ENCODE measurements around the gene CDYL. TPM values are rescaled to one million over a fixed set of nuclear protein-coding genes. Genes with fewer than 3 reads are reported as not detected.
A peak's percentile ranks its signal among the peaks of the same experiment; 100 is the strongest.

The CDYL gene
- total RNA-seq, 5 donors from 2014 or later (not counting 1 experiment from before 2014, with no cell fraction given): 24.7 to 36.8 (median 30.2) TPM

GRCh38 chr6:4890191-4890590 is 114.0 kb downstream of the CDYL start:
- Histone ChIP-seq H3K27me3 (replicated peaks in 1 of 2; ENCODE audit: control insufficient read depth in 2 of 2, extremely low read depth in 1 of 2, insufficient read depth in 2 of 2, low read length in 1 of 2) (no peaks in the 10 kb centered on the region), H3K27ac (ENCODE audit: low read length) (no peak overlapping the region), H3K4me1 (ENCODE audit: control insufficient read depth in 1 of 2, extremely low read depth in 1 of 2, insufficient read depth in 2 of 2, low read length in 2 of 2) (peaks cover 0 to 3% of the 10 kb centered on the region in 2 experiments), H3K9me3 (no peaks in the 10 kb centered on the region), H3K36me3 (ENCODE audit: control insufficient read depth in 2 of 2, extremely low read depth in 1 of 2, insufficient read depth in 1 of 2, low read length in 1 of 2) (peaks cover 12 to 17% of the 10 kb centered on the region in 2 donors), H3K4me3 (ENCODE audit: control insufficient read depth in 1 of 2, extremely low read depth in 1 of 2, low read length in 1 of 2) (no peak overlapping the region)
- WGBS (ENCODE audit: insufficient coverage): 96% methylated on average over 7 of the region's 9 CpGs
- ATAC-seq (replicated peaks in 1 of 4) (no peak), DNase-seq (no peak)
- Mint-ChIP-seq H3K9me3 (peaks cover 0 to 2% (median 0%) of the 10 kb centered on the region in 3 donors), H3K36me3 (peaks cover 38% of the 10 kb centered on the region), H3K27me3 (no peaks in the 10 kb centered on the region), H3K4me1 (peaks cover 40 to 50% (median 45%) of the 10 kb centered on the region in 3 donors), H3K27ac (no peak overlapping the region), H3K4me3 (no peak overlapping the region)
- ChIA-PET CTCF (no interaction called here), POLR2A (no interaction called here)

GRCh38 chr6:4890627-4891026 is 114.4 kb downstream of the CDYL start:
- ChIA-PET POLR2A (no interaction called here), CTCF (no interaction called here)
- no peak for DNase-seq
- Histone ChIP-seq H3K4me3 (ENCODE audit: control insufficient read depth in 1 of 2, extremely low read depth in 1 of 2, low read length in 1 of 2) (no peak overlapping the region), H3K4me1 (ENCODE audit: control insufficient read depth in 1 of 2, extremely low read depth in 1 of 2, insufficient read depth in 2 of 2, low read length in 2 of 2) (peaks cover 0 to 3% of the 10 kb centered on the region in 2 experiments), H3K36me3 (ENCODE audit: control insufficient read depth in 2 of 2, extremely low read depth in 1 of 2, insufficient read depth in 1 of 2, low read length in 1 of 2) (peaks cover 12 to 17% of the 10 kb centered on the region in 2 donors), H3K9me3 (no peaks in the 10 kb centered on the region), H3K27me3 (replicated peaks in 1 of 2; ENCODE audit: control insufficient read depth in 2 of 2, extremely low read depth in 1 of 2, insufficient read depth in 2 of 2, low read length in 1 of 2) (no peaks in the 10 kb centered on the region), H3K27ac (ENCODE audit: low read length) (no peak overlapping the region)
- Mint-ChIP-seq H3K36me3 (peaks cover 38% of the 10 kb centered on the region), H3K4me1 (peaks cover 36 to 46% (median 40%) of the 10 kb centered on the region in 3 donors), H3K9me3 (peaks cover 0 to 2% (median 0%) of the 10 kb centered on the region in 3 donors), H3K4me3 (no peak overlapping the region), H3K27ac (no peak overlapping the region), H3K27me3 (no peaks in the 10 kb centered on the region)
- 96% methylated on average over 6 of the region's 11 CpGs for WGBS (ENCODE audit: insufficient coverage)
- no peak for ATAC-seq (replicated peaks in 1 of 4)

GRCh38 chr6:4891141-4891540 is 114.9 kb downstream of the CDYL start:
- H3K4me3 ChIP-seq (ENCODE audit: control insufficient read depth in 1 of 2, extremely low read depth in 1 of 2, low read length in 1 of 2): no peak overlapping the region
- Mint-ChIP-seq H3K4me3 (no peak overlapping the region), H3K27me3 (no peaks in the 10 kb centered on the region), H3K27ac (no peak overlapping the region), H3K4me1 (peaks cover 31 to 46% (median 35%) of the 10 kb centered on the region in 3 donors), H3K9me3 (peaks cover 0 to 2% (median 0%) of the 10 kb centered on the region in 3 donors), H3K36me3 (peaks cover 42% of the 10 kb centered on the region)
- peaks cover 0 to 3% of the 10 kb centered on the region in 2 experiments for H3K4me1 ChIP-seq (ENCODE audit: control insufficient read depth in 1 of 2, extremely low read depth in 1 of 2, insufficient read depth in 2 of 2, low read length in 2 of 2)
- no peak overlapping the region for H3K27ac ChIP-seq (ENCODE audit: low read length)
- H3K36me3 ChIP-seq (ENCODE audit: control insufficient read depth in 2 of 2, extremely low read depth in 1 of 2, insufficient read depth in 1 of 2, low read length in 1 of 2): peaks cover 12 to 17% of the 10 kb centered on the region in 2 donors
- 88% methylated on average over 4 of the region's 6 CpGs for WGBS (ENCODE audit: insufficient coverage)
- H3K27me3 ChIP-seq (replicated peaks in 1 of 2; ENCODE audit: control insufficient read depth in 2 of 2, extremely low read depth in 1 of 2, insufficient read depth in 2 of 2, low read length in 1 of 2): no peaks in the 10 kb centered on the region
- ATAC-seq (replicated peaks in 1 of 4): no peak
- CTCF ChIA-PET: no interaction called here
- POLR2A ChIA-PET: no interaction called here
- no peak for DNase-seq
- no peaks in the 10 kb centered on the region for H3K9me3 ChIP-seq

GRCh38 chr6:4892785-4893485 is 116.7 kb downstream of the CDYL start:
- peaks cover 17 to 21% of the 10 kb centered on the region in 2 donors for H3K36me3 ChIP-seq (ENCODE audit: control insufficient read depth in 2 of 2, extremely low read depth in 1 of 2, insufficient read depth in 1 of 2, low read length in 1 of 2)
- ATAC-seq (replicated peaks in 1 of 4) (no peak), DNase-seq (no peak)
- peaks cover 56% of the 10 kb centered on the region for H3K36me3 Mint-ChIP-seq
- H3K27ac ChIP-seq (ENCODE audit: low read length): no peak overlapping the region
- POLR2A ChIA-PET: no interaction called here
- H3K4me1 Mint-ChIP-seq: peaks cover 16 to 39% (median 19%) of the 10 kb centered on the region in 3 donors
- WGBS (ENCODE audit: insufficient coverage): 88% methylated on average over 13 of the region's 20 CpGs
- peak overlapping the region in 1 of 2 donors; percentile 17 for H3K27ac Mint-ChIP-seq
- no peak overlapping the region for H3K4me3 Mint-ChIP-seq
- H3K4me1 ChIP-seq (ENCODE audit: control insufficient read depth in 1 of 2, extremely low read depth in 1 of 2, insufficient read depth in 2 of 2, low read length in 2 of 2): peaks cover 0 to 3% of the 10 kb centered on the region in 2 experiments
- H3K27me3 ChIP-seq (replicated peaks in 1 of 2; ENCODE audit: control insufficient read depth in 2 of 2, extremely low read depth in 1 of 2, insufficient read depth in 2 of 2, low read length in 1 of 2): no peaks in the 10 kb centered on the region
- no peaks in the 10 kb centered on the region for H3K9me3 Mint-ChIP-seq
- H3K4me3 ChIP-seq (ENCODE audit: control insufficient read depth in 1 of 2, extremely low read depth in 1 of 2, low read length in 1 of 2): no peak overlapping the region
- H3K27me3 Mint-ChIP-seq: no peaks in the 10 kb centered on the region
- CTCF ChIA-PET: no interaction called here
- H3K9me3 ChIP-seq: no peaks in the 10 kb centered on the region

- Mint-ChIP-seq H3K27ac (no peak overlapping the region), H3K36me3 (peaks cover 67% of the 10 kb centered on the region), H3K4me3 (no peak overlapping the region), H3K9me3 (peaks cover 0 to 2% (median 0%) of the 10 kb centered on the region in 3 donors), H3K27me3 (no peaks in the 10 kb centered on the region), H3K4me1 (peaks cover 10 to 29% (median 10%) of the 10 kb centered on the region in 3 donors)
- H3K27ac ChIP-seq (ENCODE audit: low read length): no peak overlapping the region
- H3K36me3 ChIP-seq (ENCODE audit: control insufficient read depth in 2 of 2, extremely low read depth in 1 of 2, insufficient read depth in 1 of 2, low read length in 1 of 2): peaks cover 21 to 24% of the 10 kb centered on the region in 2 donors
- no peak overlapping the region for H3K4me3 ChIP-seq (ENCODE audit: control insufficient read depth in 1 of 2, extremely low read depth in 1 of 2, low read length in 1 of 2)
- ATAC-seq (replicated peaks in 1 of 4): no peak
- peaks cover 0 to 3% of the 10 kb centered on the region in 2 experiments for H3K4me1 ChIP-seq (ENCODE audit: control insufficient read depth in 1 of 2, extremely low read depth in 1 of 2, insufficient read depth in 2 of 2, low read length in 2 of 2)
- ChIA-PET CTCF (interaction anchor here in 1 of 2 donors (0.7 kb wide), 1 partner anchor 1352 kb away, joined by 4 read pairs; no protein-coding TSS in a partner anchor), POLR2A (no interaction called here)
- 95% methylated on average over 9 of the region's 9 CpGs for WGBS (ENCODE audit: insufficient coverage)
- no peak for DNase-seq
- H3K27me3 ChIP-seq (replicated peaks in 1 of 2; ENCODE audit: control insufficient read depth in 2 of 2, extremely low read depth in 1 of 2, insufficient read depth in 2 of 2, low read length in 1 of 2): no peaks in the 10 kb centered on the region
- no peaks in the 10 kb centered on the region for H3K9me3 ChIP-seq
These were observed 117.8 kb downstream of the CDYL start for GRCh38 chr6:4894049-4894448.

GRCh38 chr6:4895971-4896370 is 119.8 kb downstream of the CDYL start:
- H3K4me1 Mint-ChIP-seq: peaks cover 0 to 17% (median 2%) of the 10 kb centered on the region in 3 donors
- CTCF ChIA-PET: no interaction called here

More at GRCh38 chr6:4895971-4896370, 119.8 kb downstream of the CDYL start:
- Mint-ChIP-seq H3K36me3 (peaks cover 78% of the 10 kb centered on the region), H3K27me3 (no peaks in the 10 kb centered on the region), H3K9me3 (peaks cover 0 to 8% (median 0%) of the 10 kb centered on the region in 3 donors), H3K4me3 (no peak overlapping the region), H3K27ac (no peak overlapping the region)
- 91% methylated on average over 4 of the region's 5 CpGs for WGBS (ENCODE audit: insufficient coverage)
- H3K36me3 ChIP-seq (ENCODE audit: control insufficient read depth in 2 of 2, extremely low read depth in 1 of 2, insufficient read depth in 1 of 2, low read length in 1 of 2): peaks cover 21 to 29% of the 10 kb centered on the region in 2 donors
- no peak overlapping the region for H3K4me3 ChIP-seq (ENCODE audit: control insufficient read depth in 1 of 2, extremely low read depth in 1 of 2, low read length in 1 of 2)
- no peak for ATAC-seq (replicated peaks in 1 of 4)
- no peaks in the 10 kb centered on the region for H3K9me3 ChIP-seq
- DNase-seq: no peak
- POLR2A ChIA-PET: no interaction called here
- H3K4me1 ChIP-seq (ENCODE audit: control insufficient read depth in 1 of 2, extremely low read depth in 1 of 2, insufficient read depth in 2 of 2, low read length in 2 of 2): no peaks in the 10 kb centered on the region
- no peak overlapping the region for H3K27ac ChIP-seq (ENCODE audit: low read length)
- no peaks in the 10 kb centered on the region for H3K27me3 ChIP-seq (replicated peaks in 1 of 2; ENCODE audit: control insufficient read depth in 2 of 2, extremely low read depth in 1 of 2, insufficient read depth in 2 of 2, low read length in 1 of 2)
